Immature natural killer cell (primary cell): ENCODE measurements around the gene FAM177B. TPM values are rescaled to one million over a fixed set of nuclear protein-coding genes. Genes with fewer than 3 reads are reported as not detected.

Experiments
- DNase-seq, 3 donors: peaks; one replicate each; pipeline ENCODE4 v3.0.0; 2022; ENCODE audit warnings: mixed read lengths in 1 of 3
- H3K27ac Mint-ChIP-seq, 6 donors: one replicate each; pipeline ENCODE4 v1.8.0; 2020; ENCODE audit warnings: mixed read lengths in 6 of 6, mild to moderate bottlenecking in 5 of 6, inconsistent platforms in 4 of 6, moderate library complexity in 3 of 6
- H3K27me3 Mint-ChIP-seq, 3 donors: one replicate each; pipeline ENCODE4 v1.8.0; 2020 to 2021; ENCODE audit warnings: low read depth in 3 of 3, mild to moderate bottlenecking in 3 of 3, mixed read lengths in 3 of 3, moderate library complexity in 3 of 3, inconsistent platforms in 1 of 3
- H3K36me3 Mint-ChIP-seq, 3 donors: one replicate each; pipeline ENCODE4 v1.8.0; 2020; ENCODE audit warnings: mixed read lengths in 3 of 3, inconsistent platforms in 2 of 3, mild to moderate bottlenecking in 2 of 3
- H3K4me1 Mint-ChIP-seq, 2 donors: one replicate each; pipeline ENCODE4 v1.8.0; 2020; ENCODE audit warnings: inconsistent platforms in 2 of 2, mild to moderate bottlenecking in 2 of 2, mixed read lengths in 2 of 2, moderate library complexity in 1 of 2
- H3K4me3 Mint-ChIP-seq, 5 donors: one replicate each; pipeline ENCODE4 v1.8.0; 2020; ENCODE audit warnings: mild to moderate bottlenecking in 5 of 5, mixed read lengths in 5 of 5, inconsistent platforms in 3 of 5, moderate library complexity in 3 of 5
- H3K9me3 Mint-ChIP-seq, 6 donors: one replicate each; pipeline ENCODE4 v1.8.0; 2020; ENCODE audit warnings: mild to moderate bottlenecking in 6 of 6, mixed read lengths in 6 of 6, inconsistent platforms in 4 of 6, moderate library complexity in 3 of 6
- polyA plus RNA-seq, 3 donors: library from polyadenylated mRNA; unstranded; fragments of 300-500 nt; fragmentation: Illumina TruSeq; gene quantifications; one replicate each; pipeline ENCODE4 v1.2.3, GENCODE V29; 2021

The FAM177B gene
- polyA plus RNA-seq, 3 donors from 2014 or later: not detected

DNA sequence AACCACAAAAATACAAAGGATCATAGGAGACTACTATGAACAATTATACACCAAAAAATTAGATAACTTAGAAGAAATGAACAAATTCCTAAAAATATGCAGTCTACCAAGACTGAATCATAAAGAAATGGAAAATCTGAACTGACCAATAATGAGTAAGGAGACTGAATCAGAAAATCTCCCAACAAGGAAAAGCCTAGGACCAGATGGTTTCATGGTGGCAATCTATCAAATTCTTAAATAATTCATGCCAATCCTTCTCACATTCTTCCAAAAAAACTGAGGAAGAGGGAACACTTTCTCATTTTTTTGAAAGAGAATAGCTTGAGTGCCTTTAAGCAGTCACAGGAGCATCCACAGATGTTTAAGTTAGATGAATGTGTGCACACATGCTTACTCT is 46.0 kb downstream of the FAM177B start:
- H3K27me3 Mint-ChIP-seq: peaks cover 1 to 10% (median 2%) of the 10 kb centered on the region in 3 donors
- H3K27ac Mint-ChIP-seq: no peak overlapping the region
- no peaks in the 10 kb centered on the region for H3K4me1 Mint-ChIP-seq

DNA sequence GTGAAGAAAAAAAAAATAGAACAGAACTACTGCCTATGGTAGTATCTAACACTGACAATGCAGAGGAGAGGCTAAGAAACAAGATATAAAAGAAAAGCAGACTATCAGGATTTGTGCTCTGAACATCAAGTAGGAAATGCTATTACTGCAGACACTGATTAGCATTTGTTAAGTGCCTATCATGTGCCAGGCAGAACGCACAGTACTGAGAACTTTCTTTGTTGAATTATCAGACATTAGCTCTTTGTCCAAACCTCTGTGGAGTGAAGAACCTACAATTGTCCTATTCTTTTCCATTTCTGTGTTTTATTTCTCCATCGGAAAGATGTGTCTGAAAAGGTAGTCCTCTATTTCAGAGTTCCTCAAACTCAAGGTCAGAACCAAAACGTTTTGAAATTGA is 47.4 kb downstream of the FAM177B start:
- peaks cover 1 to 10% (median 2%) of the 10 kb centered on the region in 3 donors for H3K27me3 Mint-ChIP-seq
- DNase-seq: no peak
- H3K27ac Mint-ChIP-seq: no peak overlapping the region
- H3K4me3 Mint-ChIP-seq: no peak overlapping the region
- H3K9me3 Mint-ChIP-seq: no peaks in the 10 kb centered on the region
- no peaks in the 10 kb centered on the region for H3K4me1 Mint-ChIP-seq
- no peaks in the 10 kb centered on the region for H3K36me3 Mint-ChIP-seq

More for the DNA sequence above, 46.0 kb downstream of the FAM177B start:
- Mint-ChIP-seq H3K9me3 (no peaks in the 10 kb centered on the region), H3K36me3 (no peaks in the 10 kb centered on the region), H3K4me3 (no peak overlapping the region)
- DNase-seq: no peak

DNA sequence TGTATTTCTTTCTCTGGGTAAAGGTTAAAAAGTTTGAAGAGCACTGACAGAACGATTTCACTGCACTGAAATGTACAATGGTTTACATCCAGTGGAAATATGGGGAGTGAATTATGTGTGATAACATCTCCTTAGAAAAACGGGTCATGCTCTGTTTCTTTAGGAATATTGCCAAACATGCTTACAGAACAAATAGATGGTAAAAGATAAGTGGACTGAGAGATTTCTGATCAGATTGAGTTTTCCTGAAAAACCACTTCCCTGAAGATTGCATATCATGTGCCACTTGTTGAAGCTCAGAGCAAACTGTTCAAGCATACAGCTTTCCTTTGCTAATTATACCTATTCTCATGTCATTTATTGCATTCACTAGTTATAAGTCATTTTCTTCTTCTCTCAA is 47.9 kb downstream of the FAM177B start:
- H3K27me3 Mint-ChIP-seq: peaks cover 1 to 10% (median 2%) of the 10 kb centered on the region in 3 donors
- H3K4me1 Mint-ChIP-seq: no peaks in the 10 kb centered on the region
- no peaks in the 10 kb centered on the region for H3K36me3 Mint-ChIP-seq
- DNase-seq: no peak
- no peaks in the 10 kb centered on the region for H3K9me3 Mint-ChIP-seq
- no peak overlapping the region for H3K4me3 Mint-ChIP-seq
- H3K27ac Mint-ChIP-seq: no peak overlapping the region

DNA sequence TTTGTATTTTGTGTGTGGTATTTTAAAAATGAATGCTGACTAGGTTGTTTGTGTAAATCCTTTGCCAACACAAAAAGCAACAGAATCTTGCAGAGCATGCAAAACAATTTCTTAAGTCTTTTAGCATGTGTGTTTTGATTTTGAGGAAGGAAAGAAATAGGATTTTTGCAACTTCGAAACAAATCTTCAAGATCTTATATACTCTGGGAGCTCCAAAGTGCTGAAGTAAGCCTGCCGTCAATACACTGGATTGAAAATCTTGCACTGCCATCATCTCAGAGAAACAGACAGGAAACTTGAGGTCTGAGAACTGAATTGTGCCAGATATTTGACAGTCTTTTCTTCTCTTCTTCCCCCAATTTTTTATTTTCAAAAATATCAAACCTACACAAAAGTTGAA is 48.5 kb downstream of the FAM177B start:
- Mint-ChIP-seq H3K36me3 (no peaks in the 10 kb centered on the region), H3K27me3 (peaks cover 1 to 10% (median 2%) of the 10 kb centered on the region in 3 donors), H3K9me3 (no peaks in the 10 kb centered on the region), H3K4me1 (no peaks in the 10 kb centered on the region), H3K4me3 (no peak overlapping the region), H3K27ac (no peak overlapping the region)
- DNase-seq: no peak

DNA sequence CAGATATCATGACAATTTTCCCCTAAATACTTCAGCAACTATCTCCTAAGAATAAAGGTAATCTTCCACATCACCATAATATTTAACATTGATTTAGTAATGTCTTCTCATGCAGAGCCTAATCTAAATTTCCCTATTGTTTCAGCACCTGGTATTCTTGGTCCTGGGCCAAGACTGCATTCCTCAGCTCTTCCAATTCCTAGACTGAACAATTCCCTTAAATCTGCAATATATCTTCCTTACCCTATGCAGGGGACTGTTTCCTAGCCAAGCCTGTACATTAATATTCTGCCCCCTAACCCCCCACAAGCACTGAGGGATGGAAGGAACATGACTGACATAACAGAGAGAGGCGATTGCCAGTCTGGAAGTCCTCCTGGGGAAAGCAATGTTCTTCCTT is 49.1 kb downstream of the FAM177B start:
- H3K4me1 Mint-ChIP-seq: no peaks in the 10 kb centered on the region
- peaks cover 1 to 5% (median 2%) of the 10 kb centered on the region in 3 donors for H3K27me3 Mint-ChIP-seq
- DNase-seq: no peak
- H3K9me3 Mint-ChIP-seq: no peaks in the 10 kb centered on the region
- H3K36me3 Mint-ChIP-seq: no peaks in the 10 kb centered on the region
- no peak overlapping the region for H3K27ac Mint-ChIP-seq
- no peak overlapping the region for H3K4me3 Mint-ChIP-seq

DNA sequence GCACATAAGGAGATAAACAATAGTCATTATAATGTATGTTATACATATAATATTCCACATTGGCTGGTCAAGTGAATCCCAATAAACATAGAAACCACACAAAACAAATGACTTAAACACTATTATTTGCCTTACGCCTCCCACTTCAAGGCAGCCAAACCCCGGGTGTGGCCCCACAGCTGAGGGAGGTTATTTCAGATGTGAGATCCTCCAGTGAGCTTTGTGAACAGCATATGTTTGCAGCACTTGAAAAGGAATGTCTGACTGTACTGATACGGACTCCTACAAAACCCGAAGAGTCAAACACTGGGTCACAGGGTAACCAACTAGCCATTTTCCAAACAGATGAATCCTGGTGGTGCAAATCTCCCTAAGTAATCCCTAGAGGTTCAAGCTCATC is 50.7 kb downstream of the FAM177B start:
- Mint-ChIP-seq H3K4me1 (no peaks in the 10 kb centered on the region), H3K4me3 (no peak overlapping the region), H3K27ac (no peak overlapping the region), H3K9me3 (no peaks in the 10 kb centered on the region), H3K27me3 (peaks cover 1 to 8% (median 2%) of the 10 kb centered on the region in 3 donors), H3K36me3 (no peaks in the 10 kb centered on the region)
- DNase-seq: no peak

DNA sequence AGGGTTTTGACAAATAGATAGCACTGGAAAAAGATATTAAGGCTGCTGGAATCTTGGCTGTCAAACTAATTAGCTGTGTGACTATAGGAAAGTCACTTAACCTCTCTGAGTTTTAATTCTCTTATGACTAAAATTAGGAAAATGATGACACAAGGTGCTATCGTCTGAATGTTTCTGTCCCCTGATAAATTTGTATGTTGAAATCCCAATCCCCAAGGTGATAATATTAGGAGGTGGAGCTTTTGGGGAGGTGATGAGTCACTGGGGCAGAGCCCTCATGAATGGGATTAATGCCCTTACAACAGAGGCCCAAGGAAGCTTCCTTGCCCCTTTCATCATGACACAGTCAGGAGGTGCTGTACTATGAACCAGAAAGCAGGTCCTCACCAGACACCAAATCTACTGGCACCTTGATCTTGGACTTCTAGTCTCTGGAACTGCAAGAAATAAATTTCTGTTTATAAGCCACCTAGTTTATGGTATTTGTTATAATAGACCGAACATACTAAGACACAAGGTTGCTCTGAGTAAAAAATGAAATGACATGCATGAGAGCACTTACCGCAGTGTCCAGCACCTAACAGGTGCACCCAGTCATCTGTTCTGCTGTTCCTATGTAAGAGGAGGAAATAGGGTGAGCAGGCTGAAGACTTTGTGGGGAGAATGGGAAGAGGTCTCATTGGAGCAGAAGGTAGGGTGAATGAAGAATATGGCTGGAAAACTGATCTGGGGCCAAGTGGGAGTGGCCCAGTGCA is 51.6 kb downstream of the FAM177B start:
- H3K4me3 Mint-ChIP-seq: no peak overlapping the region
- no peak for DNase-seq
- H3K9me3 Mint-ChIP-seq: no peaks in the 10 kb centered on the region
- H3K27ac Mint-ChIP-seq: no peak overlapping the region
- H3K27me3 Mint-ChIP-seq: peaks cover 1 to 6% (median 2%) of the 10 kb centered on the region in 3 donors
- H3K36me3 Mint-ChIP-seq: no peaks in the 10 kb centered on the region
- no peaks in the 10 kb centered on the region for H3K4me1 Mint-ChIP-seq

DNA sequence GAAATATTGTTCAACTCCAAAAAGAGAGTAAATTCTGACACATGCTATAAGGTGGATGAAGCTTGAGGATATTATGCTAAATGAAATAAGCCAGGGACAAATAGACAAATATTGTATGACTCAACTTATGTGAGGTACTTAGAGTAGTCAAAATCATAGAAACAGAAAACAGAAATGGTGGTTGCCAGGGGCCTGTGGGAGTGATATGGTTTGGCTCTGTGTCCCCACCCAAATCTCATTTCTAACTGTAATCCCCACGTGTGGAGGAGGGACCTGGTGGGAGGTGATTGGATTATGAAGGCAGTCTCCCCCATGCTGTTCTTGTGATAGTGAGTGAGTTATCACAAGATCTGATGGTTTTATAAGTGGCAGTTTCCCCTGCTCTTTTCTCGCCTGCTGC is 53.1 kb downstream of the FAM177B start:
- H3K36me3 Mint-ChIP-seq: no peaks in the 10 kb centered on the region
- H3K27me3 Mint-ChIP-seq: peaks cover 0 to 7% (median 0%) of the 10 kb centered on the region in 3 donors
- H3K9me3 Mint-ChIP-seq: no peaks in the 10 kb centered on the region
- H3K27ac Mint-ChIP-seq: no peak overlapping the region
- H3K4me3 Mint-ChIP-seq: no peak overlapping the region
- H3K4me1 Mint-ChIP-seq: no peaks in the 10 kb centered on the region
- DNase-seq: no peak

DNA sequence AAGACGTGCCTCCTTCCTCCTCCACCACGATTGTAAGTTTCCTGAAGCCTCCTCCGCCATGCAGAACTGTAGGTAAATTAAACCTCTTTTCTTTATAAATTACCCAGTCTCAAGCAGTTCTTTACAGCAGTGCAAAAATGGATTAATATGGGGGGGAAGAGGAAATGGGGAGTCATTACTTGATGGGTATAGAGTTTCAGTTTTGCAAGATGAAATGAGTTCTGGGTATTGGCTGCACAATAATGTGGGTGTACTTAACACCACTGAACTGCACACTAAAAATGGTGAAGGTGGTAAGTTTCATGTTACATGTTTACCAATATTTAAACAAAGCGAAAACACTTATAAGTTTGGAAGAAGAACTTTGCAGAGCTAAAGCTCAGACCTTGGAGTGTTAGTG is 53.5 kb downstream of the FAM177B start:
- DNase-seq: no peak
- H3K4me3 Mint-ChIP-seq: no peak overlapping the region
- H3K27me3 Mint-ChIP-seq: peaks cover 0 to 7% (median 0%) of the 10 kb centered on the region in 3 donors
- no peaks in the 10 kb centered on the region for H3K9me3 Mint-ChIP-seq
- H3K27ac Mint-ChIP-seq: no peak overlapping the region
- no peaks in the 10 kb centered on the region for H3K4me1 Mint-ChIP-seq
- no peaks in the 10 kb centered on the region for H3K36me3 Mint-ChIP-seq

DNA sequence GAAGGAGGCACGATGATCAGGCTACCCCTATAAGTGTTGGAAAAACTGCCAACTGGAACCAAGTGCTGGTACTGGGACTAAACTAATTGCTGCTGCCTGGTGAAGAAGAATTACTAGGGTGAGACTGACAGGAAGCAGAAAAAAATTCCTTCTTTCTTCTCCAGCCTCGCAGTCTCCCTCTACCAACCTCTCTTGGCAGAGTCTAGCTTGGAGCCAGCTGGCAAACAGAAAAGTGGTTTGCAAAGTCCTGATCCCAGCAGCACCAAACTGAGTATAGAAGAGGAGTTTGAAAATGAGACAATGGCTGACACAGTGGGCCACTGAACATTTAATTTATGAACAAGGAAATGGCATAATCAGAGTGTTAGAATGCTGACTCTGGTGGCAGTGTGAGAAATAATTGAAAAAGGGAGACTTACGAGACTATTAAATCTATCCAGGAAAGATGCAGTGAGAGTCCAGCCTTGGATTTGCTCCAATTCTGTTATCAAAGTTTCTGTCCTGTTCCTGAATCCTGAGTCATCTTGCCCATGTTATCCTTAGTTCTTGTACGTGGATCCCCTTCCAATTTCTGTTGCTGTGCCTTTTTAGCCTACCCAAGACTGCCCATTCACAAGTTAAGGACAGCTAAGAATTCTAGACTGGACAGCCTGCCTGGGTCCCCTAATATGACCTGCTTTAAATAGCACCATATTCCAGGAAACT is 54.2 kb downstream of the FAM177B start:
- Mint-ChIP-seq H3K4me3 (no peak overlapping the region), H3K4me1 (no peaks in the 10 kb centered on the region), H3K27ac (no peak overlapping the region), H3K36me3 (no peaks in the 10 kb centered on the region), H3K9me3 (no peaks in the 10 kb centered on the region), H3K27me3 (peaks cover 0 to 7% (median 0%) of the 10 kb centered on the region in 3 donors)
- no peak for DNase-seq

DNA sequence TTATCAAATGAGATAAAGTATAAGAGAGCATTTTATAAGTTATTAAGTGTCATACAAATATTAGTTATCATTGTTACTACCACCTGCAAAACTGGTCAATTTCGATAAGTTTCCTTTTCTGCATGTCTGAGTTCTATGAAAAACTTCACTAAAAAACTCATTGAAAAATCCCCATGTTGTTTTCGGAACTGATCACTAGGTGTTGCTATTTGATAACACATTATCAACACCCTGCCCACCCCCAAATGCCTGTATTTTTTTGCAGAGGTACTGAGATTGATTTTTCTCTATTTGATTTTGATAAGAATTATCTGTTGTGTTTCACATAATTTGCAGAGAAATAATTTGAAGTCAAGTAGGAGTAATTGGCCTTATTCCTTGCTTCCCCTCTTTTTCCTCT is 55.7 kb downstream of the FAM177B start:
- Mint-ChIP-seq H3K27ac (no peak overlapping the region), H3K4me3 (no peak overlapping the region), H3K4me1 (no peaks in the 10 kb centered on the region), H3K9me3 (no peaks in the 10 kb centered on the region), H3K36me3 (no peaks in the 10 kb centered on the region), H3K27me3 (peaks cover 0 to 7% (median under 1%) of the 10 kb centered on the region in 3 donors)
- peak in 2 of 3 donors; percentile 10 to 19 for DNase-seq

DNA sequence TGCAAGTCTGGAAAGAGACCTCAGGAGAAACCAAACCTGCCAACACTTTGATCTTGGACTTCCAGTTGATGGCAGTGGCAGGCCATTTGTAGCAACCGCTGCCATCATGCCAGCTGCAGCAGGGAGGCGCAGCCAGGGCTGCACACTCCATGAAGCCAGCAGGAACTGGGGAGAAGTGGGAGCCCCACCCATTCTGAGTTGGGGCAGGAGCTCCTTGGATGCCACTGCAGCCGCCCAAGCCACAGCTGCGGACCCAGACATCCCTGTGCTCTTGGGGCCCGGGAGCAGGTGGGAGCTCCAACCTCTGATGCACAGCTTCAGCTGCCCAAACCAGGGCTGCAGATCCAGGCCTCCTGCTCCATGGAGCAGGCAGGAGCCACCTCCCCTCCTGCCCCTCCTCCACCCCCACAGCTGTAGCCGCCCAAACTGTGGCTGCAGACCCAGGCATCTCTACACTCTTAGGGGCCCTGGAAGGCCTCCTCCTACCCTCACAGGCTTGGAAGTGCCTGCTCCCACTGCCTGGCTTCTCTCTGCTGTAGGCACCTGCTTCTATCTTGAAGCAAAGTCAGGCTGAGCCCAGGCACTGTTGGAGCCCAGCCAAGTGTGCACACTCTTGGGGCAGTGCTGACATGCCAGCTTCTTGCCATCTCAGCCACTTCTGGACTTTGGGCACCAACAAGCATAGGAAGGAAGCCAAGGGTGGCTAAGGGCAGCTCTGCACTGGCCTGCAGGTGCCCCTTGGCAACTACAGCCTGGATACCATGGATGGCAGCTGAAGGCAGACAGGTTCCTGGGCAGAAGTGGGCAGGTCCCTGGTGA is 57.9 kb downstream of the FAM177B start:
- no peaks in the 10 kb centered on the region for H3K36me3 Mint-ChIP-seq
- no peak overlapping the region for H3K4me3 Mint-ChIP-seq
- DNase-seq: no peak
- H3K27ac Mint-ChIP-seq: no peak overlapping the region
- no peaks in the 10 kb centered on the region for H3K9me3 Mint-ChIP-seq
- H3K4me1 Mint-ChIP-seq: no peaks in the 10 kb centered on the region
- H3K27me3 Mint-ChIP-seq: peaks cover 0 to 7% (median 3%) of the 10 kb centered on the region in 3 donors

DNA sequence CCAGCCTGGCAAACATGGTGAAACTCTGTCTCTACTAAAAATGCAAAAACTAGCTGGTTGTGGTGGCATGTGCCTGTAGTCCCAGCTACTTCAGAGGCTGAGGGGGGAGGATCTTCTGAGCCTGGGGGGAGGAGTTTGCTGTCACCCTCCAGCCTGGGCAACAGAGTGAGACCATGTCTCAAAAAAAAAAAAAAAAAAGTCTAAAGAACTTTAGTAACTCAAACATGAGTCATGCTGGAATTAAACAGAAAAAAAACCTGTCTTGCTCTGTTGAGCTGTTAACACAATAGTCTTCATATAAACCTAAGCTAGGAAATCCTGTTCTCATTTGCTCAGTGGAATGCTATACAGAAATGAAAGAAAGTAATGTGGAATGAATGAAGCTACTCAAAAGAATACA is 61.1 kb downstream of the FAM177B start:
- no peak for DNase-seq
- no peaks in the 10 kb centered on the region for H3K4me1 Mint-ChIP-seq

DNA sequence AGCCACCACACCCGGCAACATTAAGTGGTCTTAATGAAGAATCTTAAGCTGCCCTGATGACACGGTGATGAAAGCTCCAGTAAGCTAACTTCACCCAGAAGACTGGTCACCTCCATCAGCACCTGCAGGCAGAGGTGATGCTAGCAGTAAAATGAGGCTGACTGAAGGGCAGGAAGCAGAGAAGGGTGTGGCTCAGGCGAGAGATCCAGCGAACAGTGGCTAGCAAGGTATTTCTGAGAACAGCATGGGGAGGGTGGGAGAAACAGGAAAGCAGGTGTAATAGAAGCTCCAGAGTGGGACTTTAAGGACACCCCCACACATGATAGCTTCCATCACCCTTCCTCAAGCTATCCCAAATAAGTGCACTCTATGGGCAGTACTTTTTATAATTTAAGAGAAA is 62.0 kb downstream of the FAM177B start:
- Mint-ChIP-seq H3K4me3 (no peak overlapping the region), H3K27me3 (peaks cover 3 to 5% (median 4%) of the 10 kb centered on the region in 3 donors), H3K4me1 (no peaks in the 10 kb centered on the region), H3K9me3 (no peaks in the 10 kb centered on the region), H3K36me3 (no peaks in the 10 kb centered on the region), H3K27ac (no peak overlapping the region)
- DNase-seq: no peak

More for the DNA sequence above, 61.1 kb downstream of the FAM177B start:
- Mint-ChIP-seq H3K27me3 (peaks cover 2 to 5% (median 3%) of the 10 kb centered on the region in 3 donors), H3K4me3 (no peak overlapping the region), H3K9me3 (no peaks in the 10 kb centered on the region), H3K27ac (no peak overlapping the region), H3K36me3 (no peaks in the 10 kb centered on the region)
